ENCODE measurements around the gene HAP1. TPM values are rescaled to one million over a fixed set of nuclear protein-coding genes. Genes with fewer than 3 reads are reported as not detected.

HAP1 gene
- total RNA-seq, 3 donors from 2014 or later (not counting 1 experiment from before 2014, with no cell fraction given), result not detected

- WGBS (ENCODE audit: insufficient coverage), result 93% methylated on average over 11 of the region's 11 CpGs
- H3K36me3 ChIP-seq (ENCODE audit: control insufficient read depth, insufficient read depth, low read length), result peaks cover 55% of the 10 kb centered on the region
- H3K27ac ChIP-seq (ENCODE audit: low read length), result no peak overlapping the region
- no peaks in the 10 kb centered on the region for H3K9me3 ChIP-seq (ENCODE audit: control insufficient read depth, insufficient read depth, low read length)
- intact Hi-C loops (cut with micrococcal nuclease), result no loop called here
- no peaks in the 10 kb centered on the region for H3K27me3 Mint-ChIP-seq (ENCODE audit: low read depth in 2 of 2)
- ATAC-seq, result no peak
- TF ChIP-seq CTCF (IDR thresholded peaks at IDR 0.05), result no peak
- H3K27ac Mint-ChIP-seq, result peak overlapping the region; percentile 99 to 100
- peaks cover 54 to 61% of the 10 kb centered on the region in 2 donors for H3K4me1 Mint-ChIP-seq
- DNase-seq, result peak in 1 of 2 donors; percentile 47
- H3K4me1 ChIP-seq (ENCODE audit: control insufficient read depth, insufficient read depth, low read length), result peaks cover 21% of the 10 kb centered on the region
- H3K9me3 Mint-ChIP-seq, result no peaks in the 10 kb centered on the region
- no peak overlapping the region for H3K4me3 ChIP-seq (ENCODE audit: low read length)
- no peaks in the 10 kb centered on the region for H3K27me3 ChIP-seq (ENCODE audit: control insufficient read depth, insufficient read depth, low read length)
- peaks cover 34% of the 10 kb centered on the region for H3K36me3 Mint-ChIP-seq
- peak overlapping the region; percentile 68 for H3K4me3 Mint-ChIP-seq
Measured at GRCh38 chr17:41692722-41693521, 41.5 kb downstream of the HAP1 start.

GRCh38 chr17:41691031-41691777 lies 43.2 kb downstream of the HAP1 start:
- Histone ChIP-seq H3K4me1 (ENCODE audit: control insufficient read depth, insufficient read depth, low read length) (peaks cover 25% of the 10 kb centered on the region), H3K36me3 (ENCODE audit: control insufficient read depth, insufficient read depth, low read length) (peaks cover 55% of the 10 kb centered on the region), H3K9me3 (ENCODE audit: control insufficient read depth, insufficient read depth, low read length) (no peaks in the 10 kb centered on the region), H3K27ac (ENCODE audit: low read length) (peak overlapping the region; percentile 90), H3K4me3 (ENCODE audit: low read length) (no peak overlapping the region), H3K27me3 (ENCODE audit: control insufficient read depth, insufficient read depth, low read length) (no peaks in the 10 kb centered on the region)
- Mint-ChIP-seq H3K36me3 (peaks cover 34% of the 10 kb centered on the region), H3K27ac (peak overlapping the region; percentile 99 to 100), H3K27me3 (ENCODE audit: low read depth in 2 of 2) (no peaks in the 10 kb centered on the region), H3K4me3 (peak overlapping the region; percentile 96), H3K4me1 (peaks cover 56 to 61% of the 10 kb centered on the region in 2 donors), H3K9me3 (no peaks in the 10 kb centered on the region)
- 91% methylated on average over 10 of the region's 10 CpGs for WGBS (ENCODE audit: insufficient coverage)
- ATAC-seq (no peak), DNase-seq (peak in 1 of 2 donors; percentile 60)
- intact Hi-C loops (cut with micrococcal nuclease), result no loop called here
- no peak for TF ChIP-seq CTCF (IDR thresholded peaks at IDR 0.05)

- TF ChIP-seq CTCF (IDR thresholded peaks at IDR 0.05), result no peak
- H3K4me1 Mint-ChIP-seq, result peaks cover 51 to 54% of the 10 kb centered on the region in 2 donors
- no peaks in the 10 kb centered on the region for H3K9me3 Mint-ChIP-seq
- peaks cover 34% of the 10 kb centered on the region for H3K36me3 Mint-ChIP-seq
- Histone ChIP-seq H3K9me3 (ENCODE audit: control insufficient read depth, insufficient read depth, low read length) (no peaks in the 10 kb centered on the region), H3K27me3 (ENCODE audit: control insufficient read depth, insufficient read depth, low read length) (no peaks in the 10 kb centered on the region), H3K27ac (ENCODE audit: low read length) (peak overlapping the region; percentile 90), H3K4me1 (ENCODE audit: control insufficient read depth, insufficient read depth, low read length) (peaks cover 21% of the 10 kb centered on the region), H3K36me3 (ENCODE audit: control insufficient read depth, insufficient read depth, low read length) (peaks cover 55% of the 10 kb centered on the region), H3K4me3 (ENCODE audit: low read length) (no peak overlapping the region)
- peak overlapping the region; percentile 96 for H3K4me3 Mint-ChIP-seq
- 100% methylated on average over 1 of the region's 2 CpGs for WGBS (ENCODE audit: insufficient coverage)
- DNase-seq, result peak in 1 of 2 donors; percentile 39
- peak overlapping the region; percentile 99 to 100 for H3K27ac Mint-ChIP-seq
- ATAC-seq, result no peak
- H3K27me3 Mint-ChIP-seq (ENCODE audit: low read depth in 2 of 2), result no peaks in the 10 kb centered on the region
- intact Hi-C loops (cut with micrococcal nuclease), result no loop called here
Measured at GRCh38 chr17:41690497-41690896, 43.9 kb downstream of the HAP1 start.
